Esophagus squamous epithelium (tissue), 5 donors: ENCODE data around the gene EXOC3L4. TPM values are rescaled to one million over a fixed set of nuclear protein-coding genes. Genes with fewer than 3 reads are reported as not detected.

Source experiments
- DNase-seq: peaks from one replicate; lab custom pipeline; 2025; lab: John Stamatoyannopoulos, UW
- H3K27ac ChIP-seq, 4 donors: fragments of 200-600 bp; sonication (generic); one replicate each; pipeline ENCODE4 v1.5.1; 2016 to 2019; ENCODE audit warnings: mild to moderate bottlenecking in 1 of 4
- H3K27me3 ChIP-seq, 4 donors: fragments of 200-600 bp; sonication (generic); 1 replicate in 3 of 4; 2 replicates in 1 of 4; pipeline versions ENCODE4 v1.5.1 to v1.6.0; 2017 to 2021; ENCODE audit warnings: antibody characterized with exemption in 1 of 4
- H3K36me3 ChIP-seq, 3 donors: fragments of 200-600 bp; sonication (generic); one replicate each; pipeline ENCODE4 v1.5.1; 2016 to 2019
- H3K4me1 ChIP-seq, 3 donors: fragments of 200-600 bp; sonication (generic); one replicate each; pipeline ENCODE4 v1.5.1; 2017 to 2019
- H3K4me3 ChIP-seq, 4 donors: fragments of 200-600 bp; sonication (generic); 1 replicate in 3 of 4; 2 replicates in 1 of 4; pipeline ENCODE4 v1.5.1; 2016 to 2019; ENCODE audit warnings: mild to moderate bottlenecking in 2 of 4, moderate library complexity in 1 of 4
- H3K9me3 ChIP-seq, 3 donors: fragments of 200-600 bp; sonication (generic); one replicate each; pipeline ENCODE4 v1.5.1; 2016 to 2019
- CTCF ChIP-seq, 6 experiments: fragments of 450-650 bp in 4 of 6; fragments of 200-600 bp in 2 of 6; sonication (generic) in 2 of 6; IDR thresholded peaks; one replicate each; pipeline ENCODE4 v1.5.1; 2016 to 2019; ENCODE audit warnings: antibody characterized with exemption in 6 of 6, mild to moderate bottlenecking in 4 of 6, moderate library complexity in 4 of 6
- POLR2A ChIP-seq, 4 donors: fragments of 450-650 bp; IDR thresholded peaks; one replicate each; pipeline ENCODE4 v1.6.1; 2017; ENCODE audit warnings: antibody characterized with exemption in 4 of 4, mild to moderate bottlenecking in 4 of 4, moderate library complexity in 3 of 4
- WGBS, 2 donors: methylation state at CpG; one replicate each; pipeline ENCODE4 v1.1.5; 2018; 5-methylcytosine and 5-hydroxymethylcytosine counted together
- intact Hi-C: fragments of 100-400 bp; cut with DNase I; formaldehyde crosslinking; loops from one replicate; pipeline ENCODE4 v1.15.0; 2022
- total RNA-seq, 4 donors: library from RNA; depleted of rRNA; stranded (reverse); fragments of >200 nt; gene quantifications; one replicate each; pipeline ENCODE4 v1.1.0, GENCODE V29; 2016
- donor health status: DM: yes; HTN: yes; CAD: no.

Gene EXOC3L4
- total RNA-seq, 4 donors from 2014 or later: 1.00 TPM; not detected in 3

GRCh38 chr14:103121121-103121845 is 26.8 kb downstream of the EXOC3L4 start:
- H3K27me3 ChIP-seq: peaks cover 0 to 32% (median 0%) of the 10 kb centered on the region in 4 donors
- peak overlapping the region in 3 of 4 donors; percentile 57 to 85 (median 66) for H3K4me3 ChIP-seq
- intact Hi-C loops: no loop called here
- no peaks in the 10 kb centered on the region for H3K36me3 ChIP-seq
- peak overlapping the region; percentile 84 to 96 (median 92) for H3K27ac ChIP-seq
- DNase-seq: no peak
- TF ChIP-seq CTCF (IDR thresholded peaks at IDR 0.05) (no peak), POLR2A (IDR thresholded peaks at IDR 0.05) (peak in 1 of 4 donors; percentile 25)
- H3K4me1 ChIP-seq: peaks cover 50 to 81% (median 70%) of the 10 kb centered on the region in 3 donors
- 19% methylated on average over 5 of the region's 18 CpGs; no CpG with 5 or more reads in 1 of the 2 donors for WGBS, 2 donors
- H3K9me3 ChIP-seq: no peaks in the 10 kb centered on the region

DNA sequence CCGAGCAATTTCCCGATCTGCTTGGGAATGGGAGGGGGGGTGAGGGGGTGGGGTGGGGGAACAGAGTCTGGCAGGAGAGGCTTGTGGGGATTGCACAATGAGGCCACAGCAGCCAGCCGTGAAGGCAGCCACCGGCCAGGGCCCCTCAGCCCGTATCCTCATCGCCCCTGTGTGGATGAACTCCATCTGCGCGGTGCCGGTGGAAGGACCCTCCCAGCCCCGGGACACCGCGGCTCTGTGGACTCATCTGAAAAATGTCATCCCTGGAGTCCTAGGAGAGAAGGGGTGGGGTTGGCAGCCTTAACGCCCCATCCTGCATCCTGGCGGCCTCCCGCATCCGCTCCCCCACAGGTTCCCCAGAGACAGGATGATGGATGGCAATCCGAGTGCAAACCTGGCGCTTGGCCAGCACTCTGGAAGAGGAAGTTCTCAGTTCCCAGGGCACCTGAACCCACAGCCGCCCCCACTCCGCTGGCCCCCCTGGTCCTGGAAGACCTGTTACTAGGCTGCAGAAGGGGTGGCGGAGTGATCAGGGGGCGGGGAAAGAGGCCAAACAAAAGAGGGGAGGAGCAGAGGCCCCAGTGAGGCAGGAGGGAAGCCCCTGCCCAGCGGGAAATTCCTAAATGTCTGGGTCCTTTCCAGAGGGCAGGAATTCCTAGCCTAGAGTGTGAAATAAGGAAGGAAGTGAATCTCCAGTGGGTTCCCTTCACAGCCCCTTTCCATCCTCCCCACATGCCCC is 27.5 kb downstream of the EXOC3L4 start:
- H3K9me3 ChIP-seq: no peaks in the 10 kb centered on the region
- WGBS, 2 donors: 0 to 8% methylated on average over 2 to 13 of the region's 23 CpGs
- H3K27me3 ChIP-seq: peaks cover 0 to 32% (median 0%) of the 10 kb centered on the region in 4 donors
- no peak for TF ChIP-seq POLR2A (IDR thresholded peaks at IDR 0.05)
- TF ChIP-seq CTCF (IDR thresholded peaks at IDR 0.05): no peak
- peak overlapping the region; percentile 84 to 96 (median 92) for H3K27ac ChIP-seq
- peak overlapping the region in 3 of 4 donors; percentile 57 to 85 (median 66) for H3K4me3 ChIP-seq
- H3K36me3 ChIP-seq: no peaks in the 10 kb centered on the region
- intact Hi-C loops: no loop called here
- DNase-seq: no peak
- peaks cover 56 to 86% (median 75%) of the 10 kb centered on the region in 3 donors for H3K4me1 ChIP-seq

DNA sequence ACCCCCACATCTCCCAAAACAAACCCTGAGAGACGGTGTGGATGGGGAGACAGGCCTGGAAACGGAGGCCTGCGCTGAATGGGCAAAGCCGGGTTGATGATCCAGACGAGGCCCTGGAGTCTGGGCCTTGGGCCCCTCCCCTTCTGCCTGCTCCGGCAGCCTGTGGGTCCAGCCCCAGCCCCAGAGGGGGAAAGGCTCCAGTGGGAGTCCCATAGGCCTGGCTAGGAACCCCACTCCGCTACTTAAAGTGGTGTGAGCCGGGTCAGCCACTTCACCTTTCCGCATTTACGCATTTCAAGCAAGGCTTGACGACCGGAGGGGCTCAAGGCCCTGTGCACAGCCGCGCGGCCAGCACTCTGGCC is 28.0 kb downstream of the EXOC3L4 start:
- Histone ChIP-seq H3K27ac (peak overlapping the region; percentile 84 to 96 (median 92)), H3K27me3 (peaks cover 0 to 32% (median 0%) of the 10 kb centered on the region in 4 donors), H3K4me3 (peak overlapping the region; percentile 57 to 85 (median 62)), H3K4me1 (peaks cover 60 to 90% (median 78%) of the 10 kb centered on the region in 3 donors), H3K36me3 (no peaks in the 10 kb centered on the region), H3K9me3 (no peaks in the 10 kb centered on the region)
- WGBS, 2 donors: 22 to 53% methylated on average over 3 to 8 of the region's 15 CpGs
- DNase-seq: no peak
- intact Hi-C loops: no loop called here
- TF ChIP-seq POLR2A (IDR thresholded peaks at IDR 0.05): no peak
- TF ChIP-seq CTCF (IDR thresholded peaks at IDR 0.05): peak in 1 of 6 experiments; percentile 16

GRCh38 chr14:103122947-103123633 is 28.6 kb downstream of the EXOC3L4 start, which contains the start of gene TNFAIP2:
TSS of gene TNFAIP2 (plus strand) at chr14:103123461. CDS start at chr14:103126458, 2,997 bp downstream.
- H3K9me3 ChIP-seq: no peaks in the 10 kb centered on the region
- TF ChIP-seq POLR2A (IDR thresholded peaks at IDR 0.05) (peak in 2 of 4 donors; percentile 54 to 65), CTCF (IDR thresholded peaks at IDR 0.05) (no peak)
- H3K27ac ChIP-seq: peak within 1 kb of the TSS; percentile 84 to 96 (median 92)
- H3K4me3 ChIP-seq: peak within 1 kb of the TSS; percentile 57 to 85 (median 62)
- H3K4me1 ChIP-seq: peaks cover 65 to 93% (median 83%) of the 10 kb centered on the region in 3 donors
- WGBS, 2 donors: no CpG with 5 or more reads among the region's 74 CpGs
- DNase-seq: no peak
- intact Hi-C loops: no loop called here
- no peaks in the 10 kb centered on the region for H3K36me3 ChIP-seq
- peaks cover 0 to 32% (median 0%) of the 10 kb centered on the region in 4 donors for H3K27me3 ChIP-seq
